ENCODE measurements around the gene RAB3D.

RAB3D gene

GRCh38 chr19:11279505-11280236 lies 59.8 kb downstream of the RAB3D start:
- no peak for ATAC-seq
- no peak for TF ChIP-seq OSR1 (CRISPR knock-in tag; IDR thresholded peaks at IDR 0.05)
- TF ChIP-seq ARNTL (CRISPR knock-in tag; IDR thresholded peaks at IDR 0.05; ENCODE audit: borderline replicate concordance, low read depth): no peak
- TF ChIP-seq ESRRG (CRISPR knock-in tag; IDR thresholded peaks at IDR 0.05): no peak
- no peak for TF ChIP-seq GLIS3 (CRISPR knock-in tag; IDR thresholded peaks at IDR 0.05)
- no peak for TF ChIP-seq TOX (CRISPR knock-in tag; IDR thresholded peaks at IDR 0.05; ENCODE audit: borderline replicate concordance)
- TF ChIP-seq ISL1 (CRISPR knock-in tag; IDR thresholded peaks at IDR 0.05): no peak
- no peak for TF ChIP-seq TCF4 (CRISPR knock-in tag; IDR thresholded peaks at IDR 0.05; ENCODE audit: borderline replicate concordance)
- TF ChIP-seq ZC3H10 (CRISPR knock-in tag; IDR thresholded peaks at IDR 0.05): no peak

GRCh38 chr19:11278670-11279069 lies 60.8 kb downstream of the RAB3D start:
- no peak for ATAC-seq
- TF ChIP-seq BACH2 (CRISPR knock-in tag; IDR thresholded peaks at IDR 0.05; ENCODE audit: borderline replicate concordance): no peak
- no peak for TF ChIP-seq SNAI2 (CRISPR knock-in tag; IDR thresholded peaks at IDR 0.05)
- TF ChIP-seq POU6F1 (CRISPR knock-in tag; IDR thresholded peaks at IDR 0.05; ENCODE audit: borderline replicate concordance, low read depth): no peak
- TF ChIP-seq TSHZ2 (CRISPR knock-in tag; IDR thresholded peaks at IDR 0.05): no peak

- TF ChIP-seq ARNTL (CRISPR knock-in tag; IDR thresholded peaks at IDR 0.05; ENCODE audit: borderline replicate concordance, low read depth) (no peak), TCF4 (CRISPR knock-in tag; IDR thresholded peaks at IDR 0.05; ENCODE audit: borderline replicate concordance) (no peak), CSRNP3 (CRISPR knock-in tag; IDR thresholded peaks at IDR 0.05) (no peak), SNAI2 (CRISPR knock-in tag; IDR thresholded peaks at IDR 0.05) (no peak), PATZ1 (CRISPR knock-in tag; IDR thresholded peaks at IDR 0.05; ENCODE audit: borderline replicate concordance) (no peak), ZNF565 (CRISPR knock-in tag; conservative IDR thresholded peaks at IDR 0.05; ENCODE audit: low read depth) (no peak), GLIS3 (CRISPR knock-in tag; IDR thresholded peaks at IDR 0.05) (no peak), RARB (CRISPR knock-in tag; IDR thresholded peaks at IDR 0.05) (no peak), ZFP3 (CRISPR knock-in tag; IDR thresholded peaks at IDR 0.05) (no peak), TOX (CRISPR knock-in tag; IDR thresholded peaks at IDR 0.05; ENCODE audit: borderline replicate concordance) (no peak), ISL1 (CRISPR knock-in tag; IDR thresholded peaks at IDR 0.05) (no peak), ZNF70 (CRISPR knock-in tag; IDR thresholded peaks at IDR 0.05) (no peak), POU6F1 (CRISPR knock-in tag; IDR thresholded peaks at IDR 0.05; ENCODE audit: borderline replicate concordance, low read depth) (no peak), CSDC2 (CRISPR knock-in tag; IDR thresholded peaks at IDR 0.05) (no peak), BACH2 (CRISPR knock-in tag; IDR thresholded peaks at IDR 0.05; ENCODE audit: borderline replicate concordance) (no peak)
- no peak for ATAC-seq
Observed at GRCh38 chr19:11274533-11275086, 64.8 kb downstream of the RAB3D start.
